IMR-90 (cell line): Measurements from ENCODE around the gene VAT1L.

Source experiments
- CTCF ChIP-seq: conservative IDR thresholded peaks from 2 replicates; pipeline ENCODE4 v1.5.1; 2012; ENCODE audit warnings: mild to moderate bottlenecking, low read depth, low read length, improper control_type of control experiment
- POLR2A ChIP-seq: IDR thresholded peaks from 2 replicates; pipeline ENCODE4 v1.6.1; 2012; ENCODE audit warnings: mild to moderate bottlenecking, low read depth, low read length
- USF2 ChIP-seq: fragments of 150-350 bp; IDR thresholded peaks from 2 replicates; pipeline ENCODE4 v1.6.1; 2017; ENCODE audit warnings: mild to moderate bottlenecking, antibody characterized with exemption, low read length, low read depth

GRCh38 chr16:77969861-77970260, 181.5 kb downstream of the VAT1L start:
- TF ChIP-seq CTCF (no peak), USF2 (no peak), POLR2A (no peak)
